ENCODE results near the gene OSBPL8. TPM values are rescaled to one million over a fixed set of nuclear protein-coding genes. Genes with fewer than 3 reads are reported as not detected.
A peak's percentile ranks its signal among the peaks of the same experiment; 100 is the strongest.

OSBPL8 gene
- total and polyA plus RNA-seq, 7 donors: 7.6 to 64.3 (median 44.8) TPM

- Histone ChIP-seq H3K27me3 (no peaks in the 10 kb centered on the region), H3K36me3 (peaks cover 0 to 16% (median 5%) of the 10 kb centered on the region in 4 donors), H3K4me3 (no peak overlapping the region), H3K27ac (no peak overlapping the region), H3K4me1 (peaks cover 0 to 10% (median 0%) of the 10 kb centered on the region in 4 donors), H3K9me3 (no peaks in the 10 kb centered on the region)
- DNase-seq: no peak
- WGBS, 2 donors: 68 to 83% methylated on average over 1 of the region's 1 CpG
- intact Hi-C loops (cut with DNase I): no loop called here
- no peak for TF ChIP-seq POLR2AphosphoS5 (IDR thresholded peaks at IDR 0.05)
These were observed 203.5 kb downstream of the OSBPL8 start for GRCh38 chr12:76356071-76356470.

GRCh38 chr12:76348079-76348901 lies 211.3 kb downstream of the OSBPL8 start, which contains the start of gene BBS10:
TSS of gene BBS10 (minus strand) at chr12:76348415. CDS start at chr12:76348358, 57 bp downstream.
- no peaks in the 10 kb centered on the region for H3K9me3 ChIP-seq
- WGBS, 2 donors: 2 to 5% methylated on average over 49 of the region's 49 CpGs
- TF ChIP-seq EP300 (IDR thresholded peaks at IDR 0.05) (no peak), CTCF (IDR thresholded peaks at IDR 0.05) (peak in 3 of 4 experiments; percentile 16 to 35 (median 29)), POLR2AphosphoS5 (IDR thresholded peaks at IDR 0.05) (peak; percentile 22 to 73 (median 63)), POLR2A (IDR thresholded peaks at IDR 0.05) (peak in 1 of 2 donors; percentile 16)
- DNase-seq: peak; percentile 95
- no peaks in the 10 kb centered on the region for H3K27me3 ChIP-seq
- intact Hi-C loops (cut with DNase I): loop anchor here (1.0 to 10.0 kb wide), 4 partner anchors 211 to 833 kb away; partner anchors contain the start of genes KRR1, NAP1L1, OSBPL8 and PHLDA1
- peak within 1 kb of the TSS; percentile 87 to 90 (median 90) for H3K27ac ChIP-seq
- H3K4me1 ChIP-seq: peaks cover 0 to 20% (median 14%) of the 10 kb centered on the region in 4 donors
- H3K4me3 ChIP-seq: peak within 1 kb of the TSS; percentile 65 to 86 (median 82)
- no peaks in the 10 kb centered on the region for H3K36me3 ChIP-seq

DNA sequence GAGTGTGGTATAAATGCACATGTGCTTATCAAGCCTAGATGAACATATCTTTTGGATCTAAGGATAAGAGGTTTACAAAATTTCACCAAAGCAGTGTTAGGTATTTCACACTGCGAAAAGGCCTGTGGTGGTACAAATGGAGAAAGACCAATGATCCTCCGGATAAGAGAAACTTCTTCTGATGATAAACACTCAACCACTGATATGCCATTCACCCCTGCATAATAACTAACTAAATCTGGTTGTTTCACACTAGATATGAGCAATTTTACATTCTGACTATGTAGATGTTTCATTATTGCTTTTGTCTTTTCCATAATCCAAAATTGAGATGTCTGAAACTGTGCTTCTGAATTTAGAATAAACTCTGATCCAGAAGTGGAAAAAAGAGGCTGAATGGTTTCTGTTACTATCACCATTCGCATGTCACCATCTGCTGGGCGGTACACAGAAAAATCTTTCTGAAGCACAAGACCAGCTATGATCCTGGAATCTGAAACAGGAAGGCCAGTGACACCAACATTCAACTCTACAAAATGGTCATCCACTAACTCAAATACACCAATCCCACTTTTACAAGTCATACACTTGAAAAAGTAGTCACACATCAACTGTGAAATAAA lies 212.7 kb downstream of the OSBPL8 start:
- peak overlapping the region in 3 of 4 donors; percentile 80 to 86 (median 84) for H3K4me3 ChIP-seq
- no peak for DNase-seq
- H3K27ac ChIP-seq: peak overlapping the region in 3 of 4 donors; percentile 87 to 90 (median 89)
- H3K36me3 ChIP-seq: no peaks in the 10 kb centered on the region
- no peak for TF ChIP-seq EP300 (IDR thresholded peaks at IDR 0.05)
- no peaks in the 10 kb centered on the region for H3K27me3 ChIP-seq
- 61 to 83% methylated on average over 4 of the region's 4 CpGs for WGBS, 2 donors
- intact Hi-C loops (cut with DNase I): loop anchor here (5.0 to 10.0 kb wide), 2 partner anchors 315 to 832 kb away; partner anchors contain the start of genes KRR1 and PHLDA1
- H3K9me3 ChIP-seq: no peaks in the 10 kb centered on the region
- peaks cover 0 to 20% (median 14%) of the 10 kb centered on the region in 4 donors for H3K4me1 ChIP-seq

- no peak for DNase-seq
- peak overlapping the region in 1 of 4 donors; percentile 89 for H3K27ac ChIP-seq
- peaks cover 0 to 20% (median 14%) of the 10 kb centered on the region in 4 donors for H3K4me1 ChIP-seq
- H3K27me3 ChIP-seq: no peaks in the 10 kb centered on the region
- H3K4me3 ChIP-seq: no peak overlapping the region
- intact Hi-C loops (cut with DNase I): loop anchor here (5.0 to 10.0 kb wide), 2 partner anchors 314 to 831 kb away; partner anchors contain the start of genes KRR1 and PHLDA1
- WGBS, 2 donors: 92 to 96% methylated on average over 4 of the region's 4 CpGs
- no peaks in the 10 kb centered on the region for H3K36me3 ChIP-seq
- no peaks in the 10 kb centered on the region for H3K9me3 ChIP-seq
- no peak for TF ChIP-seq POLR2A (IDR thresholded peaks at IDR 0.05)
- no peak for TF ChIP-seq POLR2AphosphoS5 (IDR thresholded peaks at IDR 0.05)
- no peak for TF ChIP-seq EP300 (IDR thresholded peaks at IDR 0.05)
- TF ChIP-seq CTCF (IDR thresholded peaks at IDR 0.05): no peak
These were observed 213.3 kb downstream of the OSBPL8 start for GRCh38 chr12:76346236-76346635.

- Histone ChIP-seq H3K4me1 (peaks cover 0 to 20% (median 14%) of the 10 kb centered on the region in 4 donors), H3K4me3 (no peak overlapping the region), H3K27ac (peak overlapping the region in 1 of 4 donors; percentile 89), H3K27me3 (no peaks in the 10 kb centered on the region), H3K9me3 (no peaks in the 10 kb centered on the region), H3K36me3 (no peaks in the 10 kb centered on the region)
- 98 to 99% methylated on average over 1 of the region's 1 CpG for whole genome bisulfite sequencing, 2 donors
- no peak for DNase-seq
- TF ChIP-seq POLR2A (IDR thresholded peaks at IDR 0.05) (no peak), POLR2AphosphoS5 (IDR thresholded peaks at IDR 0.05) (no peak), EP300 (IDR thresholded peaks at IDR 0.05) (no peak), CTCF (IDR thresholded peaks at IDR 0.05) (no peak)
- intact Hi-C loops (cut with DNase I): loop anchor here (5.0 to 10.0 kb wide), 2 partner anchors 313 to 831 kb away; partner anchors contain the start of genes KRR1 and PHLDA1
These were observed 214.0 kb downstream of the OSBPL8 start for GRCh38 chr12:76345569-76345968.

Measured in sigmoid colon (tissue), 7 donors.